Hepatocyte (in vitro differentiated cells): ENCODE data around the gene BACH2.

Source experiments
- CTCF ChIP-seq: fragments of 200-600 bp; sonication (generic); IDR thresholded peaks from 2 replicates; pipeline ENCODE4 v1.5.1; 2016; ENCODE audit warnings: antibody characterized with exemption, mild to moderate bottlenecking; ENCODE audit not compliant: poor library complexity
- EZH2phosphoT487 ChIP-seq: fragments of 200-600 bp; sonication (generic); IDR thresholded peaks from one replicate; pipeline ENCODE4 v1.6.1; 2018; ENCODE audit warnings: antibody characterized with exemption, mild to moderate bottlenecking, low read depth, moderate library complexity; ENCODE audit not compliant: unreplicated experiment, severe bottlenecking

- no peak for TF ChIP-seq CTCF
- TF ChIP-seq EZH2phosphoT487 = no peak
Observed at GRCh38 chr6:90096818-90097217, 199.8 kb downstream of the BACH2 start.
